Fibroblast of the aortic adventitia (primary cell): Measurements from ENCODE around the gene PSPN. TPM values are rescaled to one million over a fixed set of nuclear protein-coding genes. Genes with fewer than 3 reads are reported as not detected.
A peak's percentile ranks its signal among the peaks of the same experiment; 100 is the strongest.
"Not testable (repeated sequence)": the region's sequence is repeated elsewhere in the genome, so short reads cannot be mapped to it uniquely, and the experiment has no call there.

Source experiments
- DNase-seq: peaks from one replicate; pipeline ENCODE4 v3.0.0-alpha.2; 2010; ENCODE audit warnings: low read depth
- H3K4me3 ChIP-seq: 2 replicates; pipeline ENCODE4 v1.5.1; 2011; ENCODE audit warnings: low read depth, mild to moderate bottlenecking, control low read depth, low read length, moderate library complexity
- CTCF ChIP-seq: IDR thresholded peaks from 2 replicates; pipeline ENCODE4 v1.5.1; 2011; ENCODE audit warnings: mild to moderate bottlenecking, low read length, control low read depth, inconsistent platforms; ENCODE audit not compliant: insufficient read depth
- total RNA-seq: library from RNA; depleted of rRNA; stranded (reverse); fragments of >200 nt; gene quantifications from 2 replicates; pipeline ENCODE4 v1.2.3, GENCODE V29; 2012; ENCODE audit warnings: low replicate concordance

Gene PSPN
- total RNA-seq, 1 donor: 1.2 TPM

DNA sequence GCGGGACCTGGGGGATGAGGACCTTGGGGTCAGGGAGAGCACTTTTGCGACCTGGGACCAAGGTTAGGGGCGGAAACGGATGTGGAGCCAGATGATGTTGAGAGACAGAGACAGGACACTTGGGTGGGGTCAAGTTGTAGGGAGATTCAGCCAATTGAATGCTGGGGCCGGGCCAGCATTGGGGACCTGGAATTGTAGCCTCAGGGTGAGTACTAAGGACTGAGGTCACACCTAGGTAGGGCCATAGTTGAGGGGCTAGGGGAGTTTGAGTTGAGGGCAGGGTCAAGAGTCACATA is 2.0 kb downstream of the PSPN start:
- H3K4me3 ChIP-seq: peak overlapping the region; percentile 70
- DNase-seq: no peak
- no peak for TF ChIP-seq CTCF

DNA sequence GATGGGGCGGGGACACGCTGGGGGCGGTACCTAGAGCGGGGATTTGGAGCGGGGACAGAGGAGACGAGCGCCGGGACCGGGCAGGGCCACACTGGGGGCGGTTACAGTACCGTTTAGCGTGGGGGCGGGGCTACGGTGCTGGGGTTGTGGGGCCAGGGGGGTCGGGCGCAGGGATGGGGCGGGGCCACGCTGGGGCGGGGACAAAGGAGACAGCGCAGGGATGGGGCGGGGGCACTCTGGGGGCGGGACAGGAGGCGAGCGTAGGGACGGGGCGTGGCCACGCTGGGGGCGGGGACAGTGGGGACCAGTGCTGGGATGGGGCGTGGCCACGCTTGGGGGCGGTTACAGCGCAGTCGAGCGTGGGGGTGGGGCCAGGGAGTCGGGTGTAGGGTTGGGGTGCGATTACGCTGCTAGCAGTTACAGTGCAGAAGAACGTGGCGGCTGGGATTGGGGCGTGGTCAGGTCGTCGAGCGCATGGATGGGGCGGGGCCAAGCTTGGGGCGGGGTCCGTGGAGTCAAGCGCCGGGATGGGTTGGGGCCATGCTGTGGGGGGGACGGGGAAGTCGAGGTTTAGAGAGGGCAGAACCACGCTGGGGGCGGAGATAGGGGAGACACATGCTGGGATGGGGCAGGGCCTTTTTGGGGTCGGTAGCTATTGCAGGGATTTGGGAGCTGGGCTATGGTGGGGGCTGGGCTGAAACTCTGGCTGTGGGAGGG is 2.5 kb downstream of the PSPN start:
- no peak for TF ChIP-seq CTCF
- peak overlapping the region; percentile 83 for H3K4me3 ChIP-seq
- peak; percentile 97 for DNase-seq

GRCh38 chr19:6372594-6373095 is 3.1 kb downstream of the PSPN start, which contains the start of gene ALKBH7:
ALKBH7 (plus strand) TSS chr19:6372794; CDS start chr19:6372821, 27 bp downstream.
- peak within 1 kb of the TSS; percentile 83 for H3K4me3 ChIP-seq
- DNase-seq: peak; percentile 100
- TF ChIP-seq CTCF: no peak

GRCh38 chr19:6364353-6364752 is 11.4 kb downstream of the PSPN start:
- no peak for TF ChIP-seq CTCF
- DNase-seq: no peak
- no peak overlapping the region for H3K4me3 ChIP-seq

DNA sequence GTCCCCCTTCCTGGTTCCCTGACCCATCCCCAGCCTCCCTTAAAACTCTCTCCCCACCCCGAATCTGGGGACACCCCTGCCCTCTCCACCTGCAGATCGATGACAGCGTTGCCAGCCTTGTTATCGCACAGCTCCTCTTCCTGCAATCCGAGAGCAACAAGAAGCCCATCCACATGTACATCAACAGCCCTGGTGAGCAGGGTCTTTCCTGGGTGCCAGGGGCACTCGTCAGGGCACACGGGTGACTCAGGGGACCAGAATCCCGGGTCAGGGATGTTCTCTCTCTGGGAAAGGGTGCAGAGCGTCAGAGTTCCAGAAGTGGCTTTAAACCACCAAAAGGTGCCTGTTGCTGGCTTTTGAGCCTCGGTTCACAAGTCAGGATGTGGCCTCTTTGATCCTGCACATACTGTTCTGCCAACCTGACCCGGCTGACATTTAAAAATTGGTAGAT is 13.4 kb downstream of the PSPN start:
- H3K4me3 ChIP-seq: peak overlapping the region; percentile 82
- TF ChIP-seq CTCF: no peak
- DNase-seq: no peak

GRCh38 chr19:6362027-6362350 is 13.7 kb downstream of the PSPN start:
- TF ChIP-seq CTCF: no peak
- DNase-seq: no peak

GRCh38 chr19:6360857-6361216 is 14.9 kb downstream of the PSPN start:
- DNase-seq: not testable (repeated sequence)
- H3K4me3 ChIP-seq: peak overlapping the region; percentile 82

More at GRCh38 chr19:6362027-6362350, 13.7 kb downstream of the PSPN start:
- H3K4me3 ChIP-seq: peak overlapping the region; percentile 82

DNA sequence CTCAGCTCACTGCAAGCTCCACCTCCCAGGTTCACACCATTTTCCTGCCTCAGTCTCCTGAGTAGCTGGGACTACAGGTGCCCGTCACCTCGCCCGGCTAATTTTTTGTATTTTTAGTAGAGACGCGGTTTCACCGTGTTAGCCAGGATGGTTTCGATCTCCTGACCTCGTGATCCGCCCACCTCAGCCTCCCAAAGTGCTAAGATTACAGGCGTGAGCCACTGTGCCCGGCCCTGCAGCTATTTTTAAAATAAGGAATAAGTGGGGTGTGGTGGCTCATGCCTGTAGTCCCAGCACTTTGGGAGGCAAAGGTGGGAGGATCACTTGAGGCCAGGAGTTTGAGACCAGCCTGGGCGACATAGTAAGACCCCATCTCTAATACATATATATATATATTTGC is 15.3 kb downstream of the PSPN start:
- not testable (repeated sequence) for H3K4me3 ChIP-seq, DNase-seq
